ENCODE data around the gene CATSPER1.

GRCh38 chr11:66067640-66068039, 41.4 kb upstream of the CATSPER1 start:
- TF ChIP-seq EZH2 (IDR thresholded peaks at IDR 0.05; ENCODE audit: low read length, unreplicated experiment) (no peak), EZH2phosphoT487 (IDR thresholded peaks at IDR 0.05; ENCODE audit: borderline replicate concordance, low read length) (no peak)
- TF ChIP-seq, protein P1, sequence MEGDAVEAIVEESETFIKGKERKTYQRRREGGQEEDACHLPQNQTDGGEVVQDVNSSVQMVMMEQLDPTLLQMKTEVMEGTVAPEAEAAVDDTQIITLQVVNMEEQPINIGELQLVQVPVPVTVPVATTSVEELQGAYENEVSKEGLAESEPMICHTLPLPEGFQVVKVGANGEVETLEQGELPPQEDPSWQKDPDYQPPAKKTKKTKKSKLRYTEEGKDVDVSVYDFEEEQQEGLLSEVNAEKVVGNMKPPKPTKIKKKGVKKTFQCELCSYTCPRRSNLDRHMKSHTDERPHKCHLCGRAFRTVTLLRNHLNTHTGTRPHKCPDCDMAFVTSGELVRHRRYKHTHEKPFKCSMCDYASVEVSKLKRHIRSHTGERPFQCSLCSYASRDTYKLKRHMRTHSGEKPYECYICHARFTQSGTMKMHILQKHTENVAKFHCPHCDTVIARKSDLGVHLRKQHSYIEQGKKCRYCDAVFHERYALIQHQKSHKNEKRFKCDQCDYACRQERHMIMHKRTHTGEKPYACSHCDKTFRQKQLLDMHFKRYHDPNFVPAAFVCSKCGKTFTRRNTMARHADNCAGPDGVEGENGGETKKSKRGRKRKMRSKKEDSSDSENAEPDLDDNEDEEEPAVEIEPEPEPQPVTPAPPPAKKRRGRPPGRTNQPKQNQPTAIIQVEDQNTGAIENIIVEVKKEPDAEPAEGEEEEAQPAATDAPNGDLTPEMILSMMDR (conservative IDR thresholded peaks at IDR 0.05; ENCODE audit: low read depth, low read length): no peak
